Smooth muscle cell of bladder (primary cell): ENCODE measurements around the gene RASSF3. TPM values are rescaled to one million over a fixed set of nuclear protein-coding genes. Genes with fewer than 3 reads are reported as not detected.

Source experiments
- total RNA-seq: library from RNA; depleted of rRNA; stranded (reverse); fragments of >200 nt; gene quantifications from 2 replicates; pipeline ENCODE4 v1.2.3, GENCODE V29; 2014

Gene RASSF3
- total RNA-seq, result 11.1 and 12.7 TPM in 2 replicates

GRCh38 chr12:64610079-64610659 lies at the start of gene RASSF3:
Gene RASSF3 (plus strand): TSS chr12:64610495. CDS start chr12:64610633, 138 bp downstream.

Other genes with a start within 250 kb of the RASSF3 start
- gene C12orf56, start 219.7 kb upstream of the RASSF3 start, total RNA-seq, result 0.28 and 0.37 TPM in 2 replicates
- 121 and 127 TPM in 2 replicates for gene XPOT, start 206.1 kb upstream of the RASSF3 start, total RNA-seq
- gene TBK1, start 158.4 kb upstream of the RASSF3 start, total RNA-seq, result 28.7 and 36.5 TPM in 2 replicates
- 149 and 179 TPM in 2 replicates for gene GNS, start 148.9 kb downstream of the RASSF3 start, total RNA-seq
- gene TBC1D30, start 214.2 kb downstream of the RASSF3 start, total RNA-seq, result 0.18 and 0.28 TPM in 2 replicates